ENCODE measurements around the gene POTEF. TPM values are rescaled to one million over a fixed set of nuclear protein-coding genes. Genes with fewer than 3 reads are reported as not detected.
"Not testable (repeated sequence)": the region's sequence is repeated elsewhere in the genome, so short reads cannot be mapped to it uniquely, and the experiment has no call there.

POTEF gene
- total RNA-seq, 4 donors from 2014 or later, result not detected

DNA sequence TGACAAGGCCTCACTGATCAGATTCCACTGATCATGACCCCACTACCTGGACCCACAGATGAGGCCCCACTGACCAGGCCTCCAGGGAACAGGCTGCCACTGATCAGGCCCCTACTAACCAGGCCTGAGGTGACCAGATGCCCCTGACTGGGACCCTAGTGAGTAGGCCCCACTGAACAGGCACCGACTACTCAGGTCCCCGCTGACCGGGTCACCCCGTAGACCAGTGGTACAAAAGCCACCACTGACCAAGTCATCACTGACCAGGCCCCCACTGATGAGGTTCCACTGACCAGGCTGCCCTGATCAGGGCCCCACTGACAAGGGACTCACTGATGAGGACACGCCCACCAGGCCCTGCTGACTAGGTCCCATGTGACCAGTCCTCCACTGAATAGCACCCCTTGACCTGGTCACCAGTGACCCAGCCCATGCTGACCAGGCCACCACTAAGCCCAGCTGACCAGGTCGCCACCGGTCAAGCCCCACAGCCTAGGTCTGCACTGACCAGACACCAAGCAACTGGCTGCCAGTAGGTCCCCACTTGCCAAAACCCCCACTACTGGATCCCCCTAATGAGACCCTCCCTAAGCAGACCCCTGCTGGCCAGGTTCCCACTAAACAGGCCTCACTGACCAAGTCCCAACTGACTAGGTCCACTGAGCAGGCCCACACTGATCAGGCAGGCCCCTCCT is 75.7 kb downstream of the POTEF start:
- not testable (repeated sequence) for H3K36me3 ChIP-seq, H3K9me3 ChIP-seq, H3K4me3 ChIP-seq, ATAC-seq, H3K4me1 ChIP-seq, H3K27me3 ChIP-seq, H3K27ac ChIP-seq
- no CpG with 5 or more reads among the region's 7 CpGs for WGBS, 2 donors (ENCODE audit: low coverage in 1 of 2)

DNA sequence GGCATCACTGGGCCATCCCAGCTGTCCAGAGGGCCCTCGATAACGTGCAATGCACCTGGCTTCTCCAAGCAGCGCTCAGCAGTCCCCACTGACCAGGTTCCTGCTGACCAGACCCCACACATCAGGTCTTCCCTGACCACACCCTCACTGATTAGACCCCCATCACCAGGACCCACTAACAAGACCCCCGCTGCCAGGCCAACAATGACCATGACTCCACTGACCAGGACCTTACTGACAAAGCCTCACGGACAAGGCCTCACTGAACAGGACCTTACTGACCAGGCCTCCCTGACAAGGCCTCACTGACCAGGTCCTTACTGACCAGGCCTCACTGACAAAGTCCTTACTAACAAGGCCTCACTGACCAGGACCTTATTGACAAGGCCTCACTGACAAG is 76.6 kb downstream of the POTEF start:
- not testable (repeated sequence) for H3K27ac ChIP-seq, ATAC-seq, H3K4me3 ChIP-seq, H3K36me3 ChIP-seq, H3K4me1 ChIP-seq, H3K9me3 ChIP-seq, H3K27me3 ChIP-seq
- 100% methylated on average over 1 of the region's 5 CpGs; no CpG with 5 or more reads in 1 of the 2 donors for WGBS, 2 donors (ENCODE audit: low coverage in 1 of 2)

DNA sequence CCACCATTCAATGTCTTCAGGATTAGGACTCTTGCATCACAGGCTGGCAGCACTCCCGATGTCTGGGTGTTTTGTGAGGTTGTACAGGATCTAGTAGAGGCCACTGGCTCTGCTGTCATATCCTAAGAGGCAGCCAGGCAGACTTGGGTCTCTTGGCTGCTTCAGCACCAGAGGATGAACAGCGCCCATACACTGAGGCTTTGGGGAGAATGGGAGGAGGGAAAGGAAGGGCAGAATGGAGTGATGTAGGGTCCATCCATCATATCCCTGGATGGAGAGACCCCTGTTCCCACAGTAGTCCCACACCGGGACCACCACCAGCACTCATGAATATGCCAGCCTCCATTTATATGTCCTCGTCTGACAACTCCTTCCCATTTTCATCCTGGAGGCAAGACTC is 80.6 kb downstream of the POTEF start:
- not testable (repeated sequence) for H3K4me1 ChIP-seq, H3K27me3 ChIP-seq, H3K27ac ChIP-seq, ATAC-seq, H3K9me3 ChIP-seq, H3K36me3 ChIP-seq, H3K4me3 ChIP-seq
- WGBS, 2 donors (ENCODE audit: low coverage in 1 of 2), result no CpG with 5 or more reads among the region's 4 CpGs

DNA sequence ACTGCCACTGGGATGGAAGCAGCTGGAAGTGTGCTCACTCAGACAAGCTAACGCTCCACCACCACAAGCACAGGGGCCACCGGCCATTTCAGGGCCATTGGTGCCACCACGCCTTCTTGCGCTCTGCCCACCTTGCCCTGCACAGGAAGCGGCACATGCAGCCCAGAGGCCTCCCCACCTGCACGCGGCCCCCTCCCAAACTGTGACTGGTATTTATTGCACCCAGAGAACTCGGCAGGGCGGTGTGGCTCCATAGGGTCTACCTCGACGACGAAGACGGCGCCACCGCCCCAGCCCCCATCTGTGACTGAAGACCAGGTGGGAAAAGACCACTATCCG is 90.8 kb downstream of the POTEF start:
- H3K4me3 ChIP-seq, ATAC-seq, H3K27ac ChIP-seq, H3K4me1 ChIP-seq, H3K9me3 ChIP-seq, H3K36me3 ChIP-seq: not testable (repeated sequence)
- H3K27me3 ChIP-seq, result peaks cover 15% of the 10 kb centered on the region
- no CpG with 5 or more reads among the region's 16 CpGs for WGBS, 2 donors (ENCODE audit: low coverage in 1 of 2)

DNA sequence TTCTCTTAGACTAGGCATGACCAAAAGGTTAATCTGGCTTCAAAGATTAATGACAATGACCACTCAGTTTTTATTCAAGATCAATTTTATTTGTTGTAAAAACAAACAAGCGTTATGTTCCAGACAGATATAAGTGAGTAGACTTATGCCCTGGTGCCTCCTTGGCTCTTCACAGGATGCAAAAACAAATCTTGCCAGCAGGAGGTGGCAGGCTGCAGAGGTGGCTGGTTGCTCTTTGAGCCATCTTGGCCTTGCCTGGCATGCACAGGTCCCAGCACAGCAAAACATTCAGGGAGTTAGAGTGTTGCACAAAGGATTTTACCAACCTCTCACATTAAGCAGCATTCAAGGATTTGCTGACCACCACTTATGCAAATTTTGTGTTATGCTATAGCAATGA is 103.1 kb downstream of the POTEF start:
- not testable (repeated sequence) for H3K27ac ChIP-seq, H3K9me3 ChIP-seq, H3K4me3 ChIP-seq, H3K27me3 ChIP-seq, H3K4me1 ChIP-seq, H3K36me3 ChIP-seq, ATAC-seq
- WGBS, 2 donors (ENCODE audit: low coverage in 1 of 2), result 33 to 69% methylated on average over 1 of the region's 1 CpG

Small RNAs within 50 kb of the gene (small RNA-seq; reads per million reads assigned to genes)
- gene AC018865.2 (0 reads per million in 4 donors), gene RNU6-1049P (0 reads per million in 4 donors)

Other genes with a start within 250 kb of the POTEF start
- gene RAB6C, start 149.6 kb downstream of the POTEF start, total RNA-seq, result 1 to 10 TPM in 1 of 4 donors, under 1 TPM in 2, not detected in 1; 0.42 to 1.9 (median 0.46) TPM
- gene CCDC74B, start 15.9 kb upstream of the POTEF start, total RNA-seq, result 1 to 10 TPM; 2.0 to 5.1 (median 4.3) TPM
- 10 to 100 TPM; 27.7 to 50.0 (median 37.0) TPM for gene SMPD4, start 52.4 kb upstream of the POTEF start, total RNA-seq
- 100 to 1,000 TPM; 144 to 174 (median 154) TPM for gene MZT2B, start 53.0 kb upstream of the POTEF start, total RNA-seq
- not detected for gene TUBA3E, start 69.2 kb upstream of the POTEF start, total RNA-seq
- gene IMP4, start 213.7 kb upstream of the POTEF start, total RNA-seq, result 100 to 1,000 TPM in 3 of 4 donors, 10 to 100 TPM in 1; 78.8 to 143 (median 113) TPM
- 10 to 100 TPM; 34.6 to 53.8 (median 39.1) TPM for gene PTPN18, start 226.8 kb upstream of the POTEF start, total RNA-seq

Data from gastroesophageal sphincter (tissue), 4 donors.